Stomach (tissue), 4 donors: Measurements from ENCODE around the gene RAB26.
"Not testable (repeated sequence)": the region's sequence is repeated elsewhere in the genome, so short reads cannot be mapped to it uniquely, and the experiment has no call there.

Experiments used
- POLR2A ChIP-seq, 4 donors: fragments of 450-650 bp; IDR thresholded peaks; one replicate each; pipeline ENCODE4 v1.6.1; 2016; ENCODE audit warnings: antibody characterized with exemption in 4 of 4, control low read depth in 2 of 4, mild to moderate bottlenecking in 1 of 4, moderate library complexity in 1 of 4
- POLR2AphosphoS5 ChIP-seq, 3 donors: sonication (generic); formaldehyde crosslinking; IDR thresholded peaks; one replicate each; pipeline ENCODE4 v1.6.1; 2016; ENCODE audit warnings: antibody characterized with exemption in 3 of 3

GRCh38 chr16:2105769-2106168 lies 42.7 kb upstream of the RAB26 start:
- not testable (repeated sequence) for TF ChIP-seq POLR2AphosphoS5, POLR2A (IDR thresholded peaks at IDR 0.05)
